ENCODE data around the gene HIPK3.

The HIPK3 gene

GRCh38 chr11:33334627-33335026 lies 77.4 kb downstream of the HIPK3 start:
- no peak for DNase-seq (ENCODE audit: low read depth)
- TF ChIP-seq, protein P1, sequence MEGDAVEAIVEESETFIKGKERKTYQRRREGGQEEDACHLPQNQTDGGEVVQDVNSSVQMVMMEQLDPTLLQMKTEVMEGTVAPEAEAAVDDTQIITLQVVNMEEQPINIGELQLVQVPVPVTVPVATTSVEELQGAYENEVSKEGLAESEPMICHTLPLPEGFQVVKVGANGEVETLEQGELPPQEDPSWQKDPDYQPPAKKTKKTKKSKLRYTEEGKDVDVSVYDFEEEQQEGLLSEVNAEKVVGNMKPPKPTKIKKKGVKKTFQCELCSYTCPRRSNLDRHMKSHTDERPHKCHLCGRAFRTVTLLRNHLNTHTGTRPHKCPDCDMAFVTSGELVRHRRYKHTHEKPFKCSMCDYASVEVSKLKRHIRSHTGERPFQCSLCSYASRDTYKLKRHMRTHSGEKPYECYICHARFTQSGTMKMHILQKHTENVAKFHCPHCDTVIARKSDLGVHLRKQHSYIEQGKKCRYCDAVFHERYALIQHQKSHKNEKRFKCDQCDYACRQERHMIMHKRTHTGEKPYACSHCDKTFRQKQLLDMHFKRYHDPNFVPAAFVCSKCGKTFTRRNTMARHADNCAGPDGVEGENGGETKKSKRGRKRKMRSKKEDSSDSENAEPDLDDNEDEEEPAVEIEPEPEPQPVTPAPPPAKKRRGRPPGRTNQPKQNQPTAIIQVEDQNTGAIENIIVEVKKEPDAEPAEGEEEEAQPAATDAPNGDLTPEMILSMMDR (IDR thresholded peaks at IDR 0.05; ENCODE audit: low read depth, low read length, missing control alignments) = no peak

DNA sequence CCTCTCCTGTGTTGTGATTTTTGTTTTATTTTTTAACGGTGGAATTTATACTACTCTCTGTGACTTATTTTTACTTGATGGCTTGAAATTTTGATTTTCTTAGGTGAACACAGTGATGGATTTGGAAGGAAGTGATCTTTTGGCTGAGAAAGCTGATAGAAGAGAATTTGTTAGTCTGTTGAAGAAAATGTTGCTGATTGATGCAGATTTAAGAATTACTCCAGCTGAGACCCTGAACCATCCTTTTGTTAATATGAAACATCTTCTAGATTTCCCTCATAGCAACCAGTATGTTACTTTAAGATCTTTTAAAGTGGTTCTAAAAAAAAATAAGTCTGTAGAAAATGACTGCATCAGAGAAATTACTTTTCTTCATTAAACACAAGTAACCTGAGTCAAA lies 82.1 kb downstream of the HIPK3 start:
- H3K4me3 ChIP-seq (ENCODE audit: low read depth, low read length) = no peak overlapping the region
- in situ Hi-C loops (cut with HindIII; ENCODE audit: low sequenced_read_pairs) = no loop called here
- no peak for DNase-seq (ENCODE audit: low read depth)
- TF ChIP-seq, protein P1 (IDR thresholded peaks at IDR 0.05; ENCODE audit: low read depth, low read length, missing control alignments) = no peak

More at GRCh38 chr11:33334627-33335026, 77.4 kb downstream of the HIPK3 start:
- no peak overlapping the region for H3K4me3 ChIP-seq (ENCODE audit: low read depth, low read length)
- in situ Hi-C loops (cut with HindIII; ENCODE audit: low sequenced_read_pairs) = no loop called here

DNA sequence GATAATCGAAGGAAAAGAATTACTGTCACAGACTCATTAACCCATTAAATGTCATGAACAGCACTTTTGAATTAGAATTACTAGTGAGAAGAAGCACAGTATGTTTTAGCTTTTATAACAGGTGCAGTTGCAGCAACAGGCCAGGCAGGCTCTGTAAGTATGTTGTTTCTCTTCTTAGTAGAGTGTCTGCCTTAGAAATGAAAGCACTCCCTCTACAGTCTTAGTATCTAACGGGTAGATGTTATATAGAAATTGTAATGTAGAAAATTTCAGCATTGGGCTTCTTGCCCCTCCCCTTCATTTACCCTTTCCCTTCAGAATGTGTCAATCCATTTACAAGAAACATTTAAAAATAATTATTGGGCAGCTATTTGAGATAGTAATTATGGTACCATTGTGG lies 87.4 kb downstream of the HIPK3 start:
- no peak overlapping the region for H3K4me3 ChIP-seq (ENCODE audit: low read depth, low read length)
- in situ Hi-C loops (cut with HindIII; ENCODE audit: low sequenced_read_pairs) = no loop called here
- no peak for DNase-seq (ENCODE audit: low read depth)
- TF ChIP-seq, protein P1 (IDR thresholded peaks at IDR 0.05; ENCODE audit: low read depth, low read length, missing control alignments) = no peak

- in situ Hi-C loops (cut with HindIII; ENCODE audit: low sequenced_read_pairs) = no loop called here
- no peak for DNase-seq (ENCODE audit: low read depth)
Observed at GRCh38 chr11:33347490-33348125, 90.4 kb downstream of the HIPK3 start.

GRCh38 chr11:33350287-33350686 lies 93.1 kb downstream of the HIPK3 start:
- in situ Hi-C loops (cut with HindIII; ENCODE audit: low sequenced_read_pairs) = loop anchor here (5.0 kb wide), 1 partner anchor 78 kb away; no protein-coding TSS in a partner anchor
- TF ChIP-seq, protein P1 (IDR thresholded peaks at IDR 0.05; ENCODE audit: low read depth, low read length, missing control alignments) = no peak
- no peak overlapping the region for H3K4me3 ChIP-seq (ENCODE audit: low read depth, low read length)
- no peak for DNase-seq (ENCODE audit: low read depth)

More at GRCh38 chr11:33347490-33348125, 90.4 kb downstream of the HIPK3 start:
- no peak overlapping the region for H3K4me3 ChIP-seq (ENCODE audit: low read depth, low read length)
- TF ChIP-seq, protein P1 (IDR thresholded peaks at IDR 0.05; ENCODE audit: low read depth, low read length, missing control alignments) = no peak

DNA sequence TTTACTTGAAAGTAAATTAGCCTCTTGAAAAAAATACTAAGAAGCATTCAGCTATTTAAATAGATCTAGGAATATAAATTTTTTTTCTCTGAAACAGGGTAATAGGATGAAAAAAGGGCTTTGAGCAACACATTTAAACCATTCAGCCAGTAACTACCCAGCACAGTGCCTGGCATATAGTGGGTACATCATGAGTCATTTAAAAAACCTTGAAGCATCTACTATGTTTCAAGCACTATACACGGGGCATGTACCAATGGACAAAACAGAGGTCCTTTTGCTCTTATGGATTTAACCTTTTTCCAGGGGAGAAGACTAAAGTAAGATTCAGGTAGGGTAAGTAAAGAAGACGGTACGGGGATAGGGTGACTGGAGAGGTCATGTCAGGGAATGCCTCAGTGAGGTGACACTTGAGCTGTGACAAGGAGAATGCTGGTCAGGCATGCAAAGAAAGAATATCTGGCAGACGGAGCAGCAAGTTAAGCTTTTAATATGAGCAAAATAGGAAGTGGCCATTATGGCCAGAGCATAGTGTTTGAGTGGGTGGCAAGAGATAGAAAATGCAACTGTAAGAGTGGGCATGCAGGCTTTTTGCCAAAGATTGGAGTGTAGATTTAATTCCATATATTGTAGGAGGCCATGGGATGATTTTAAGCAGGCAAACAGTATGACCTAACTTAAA lies 101.1 kb downstream of the HIPK3 start:
- TF ChIP-seq, protein P1 (IDR thresholded peaks at IDR 0.05; ENCODE audit: low read depth, low read length, missing control alignments) = no peak
- no peak overlapping the region for H3K4me3 ChIP-seq (ENCODE audit: low read depth, low read length)
- DNase-seq (ENCODE audit: low read depth) = no peak
- in situ Hi-C loops (cut with HindIII; ENCODE audit: low sequenced_read_pairs) = no loop called here
